Ovary (tissue), 3 donors: ENCODE measurements around the gene MIDN.

ENCODE experiments used
- CTCF ChIP-seq, 3 donors: fragments of 450-650 bp in 2 of 3; fragments of 200-600 bp in 1 of 3; IDR thresholded peaks; one replicate each; pipeline versions ENCODE4 v1.5.1 to v1.8.0; 2016 to 2022; ENCODE audit warnings: antibody characterized with exemption in 3 of 3, mild to moderate bottlenecking in 1 of 3
- EP300 ChIP-seq: sonication (generic); formaldehyde crosslinking; IDR thresholded peaks from one replicate; pipeline ENCODE4 v1.6.1; 2017; ENCODE audit warnings: antibody characterized with exemption
- POLR2A ChIP-seq: fragments of 450-650 bp; IDR thresholded peaks from one replicate; pipeline ENCODE4 v1.6.1; 2017; ENCODE audit warnings: antibody characterized with exemption, mild to moderate bottlenecking, moderate library complexity
- donor health status: DM: no; HTN: no; CAD: no.

DNA sequence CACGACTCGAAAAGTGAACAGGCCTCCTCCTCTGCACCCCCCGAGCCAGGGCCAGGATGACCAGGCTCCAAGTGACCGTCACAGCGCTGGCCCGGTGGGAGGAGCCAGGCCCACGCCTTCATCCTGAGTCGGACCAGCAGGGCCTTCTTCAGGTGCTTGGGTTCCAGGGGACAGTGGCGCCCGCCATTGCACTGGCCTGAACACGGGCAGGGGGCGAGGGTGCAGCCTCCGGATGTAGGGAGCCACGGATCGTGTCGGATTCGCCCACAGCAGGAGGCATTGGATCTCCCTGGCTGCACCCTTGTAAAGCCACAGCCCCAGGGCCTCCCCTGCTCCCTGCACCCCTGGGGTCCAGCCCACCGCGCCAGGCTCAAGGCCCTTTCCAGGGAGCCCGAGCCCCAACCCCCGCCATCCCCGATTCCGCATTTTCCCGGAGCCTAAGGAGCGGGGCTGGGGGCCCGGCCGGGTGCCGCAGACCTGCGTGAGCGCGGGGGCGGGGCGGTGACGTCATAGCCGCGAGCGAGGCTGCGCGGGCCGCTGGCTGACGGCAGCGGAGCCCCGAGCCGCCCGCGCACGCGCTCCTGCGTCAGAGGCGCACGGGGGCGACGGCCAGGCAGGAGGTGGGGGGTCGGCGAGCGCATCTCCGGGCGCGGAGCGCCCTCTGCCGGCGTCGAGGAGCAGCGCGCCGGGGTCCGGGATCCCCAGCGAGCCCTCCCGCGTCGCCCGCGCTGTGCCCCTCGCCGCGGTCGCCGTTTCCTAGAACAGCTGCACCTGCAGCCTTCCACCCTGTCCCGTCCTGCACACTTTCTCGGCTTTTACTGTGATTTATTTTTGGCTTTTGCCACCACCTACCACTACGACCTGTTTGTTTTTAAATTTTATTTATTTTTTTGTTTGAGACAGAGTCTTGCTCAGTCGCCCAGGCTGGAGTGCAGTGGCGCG, 8.3 kb upstream of the MIDN start:
- TF ChIP-seq CTCF (IDR thresholded peaks at IDR 0.05) (peak; percentile 94 to 99 (median 97)), POLR2A (no peak), EP300 (no peak)
